ENCODE measurements around the gene FLVCR2.

DNA sequence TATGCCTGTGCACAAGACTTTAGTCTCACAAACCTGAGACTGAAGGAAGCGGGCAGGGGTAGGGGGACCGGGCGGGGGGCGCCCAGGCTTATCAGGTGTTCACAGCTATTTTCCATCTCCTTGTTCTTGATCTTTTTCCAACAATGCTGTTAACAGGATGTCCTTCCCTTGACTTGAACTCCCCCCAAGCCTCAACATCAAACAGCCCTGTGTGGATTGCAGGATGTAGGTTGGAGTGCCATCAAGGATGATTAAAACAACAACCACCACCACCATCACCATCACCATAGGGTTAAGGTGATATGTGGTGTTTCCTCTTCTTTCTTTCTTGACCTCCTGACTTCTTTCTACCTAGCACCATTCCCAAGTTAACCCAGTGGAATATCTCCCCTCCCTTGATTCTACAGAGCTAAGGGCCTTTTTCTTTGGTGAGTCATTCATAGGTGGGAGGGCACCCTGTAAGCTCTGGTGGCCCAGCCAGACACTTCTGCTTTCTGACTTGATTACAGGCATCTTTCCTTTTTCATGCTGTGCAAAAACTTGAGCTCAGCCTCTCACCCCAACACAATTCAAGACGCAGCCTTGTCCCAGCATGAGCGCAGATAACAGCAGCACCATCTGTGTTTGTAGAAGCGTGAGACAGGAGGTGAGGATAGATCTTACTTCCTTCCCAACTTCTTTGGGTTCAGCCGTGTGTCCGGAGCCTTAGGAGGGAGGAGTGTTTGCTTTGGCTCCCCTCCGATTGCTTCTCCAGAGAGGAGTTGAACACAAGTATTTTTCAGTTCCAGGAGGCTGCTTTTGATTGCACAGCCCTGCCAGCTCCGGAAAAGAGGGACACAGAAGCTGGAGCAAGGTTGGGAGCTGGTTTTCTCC is 26.8 kb downstream of the FLVCR2 start:
- TF ChIP-seq CTCF (conservative IDR thresholded peaks at IDR 0.05): no peak
- TF ChIP-seq EZH2 (IDR thresholded peaks at IDR 0.05; ENCODE audit: low read depth): no peak

Measured in PC-9 (cell line).